T-helper 9 cell (primary cell): ENCODE measurements around the gene KANK4.
"Not testable (repeated sequence)": the region's sequence is repeated elsewhere in the genome, so short reads cannot be mapped to it uniquely, and the experiment has no call there.

ENCODE experiments used
- DNase-seq: peaks from one replicate; pipeline ENCODE4 v3.0.0-alpha.2; 2020

Gene KANK4

GRCh38 chr1:62234688-62235087, 84.5 kb downstream of the KANK4 start:
- DNase-seq = no peak

- no peak for DNase-seq
Measured at GRCh38 chr1:62233926-62234450, 85.2 kb downstream of the KANK4 start.

GRCh38 chr1:62232871-62233278, 86.4 kb downstream of the KANK4 start:
- no peak for DNase-seq

- DNase-seq = no peak
Measured at GRCh38 chr1:62230718-62231117, 88.5 kb downstream of the KANK4 start.

GRCh38 chr1:62229932-62230331, 89.3 kb downstream of the KANK4 start:
- no peak for DNase-seq

- DNase-seq = no peak
Measured at GRCh38 chr1:62229468-62229867, 89.8 kb downstream of the KANK4 start.

- DNase-seq = no peak
Measured at GRCh38 chr1:62228883-62229187, 90.4 kb downstream of the KANK4 start.

GRCh38 chr1:62228136-62228882, 90.9 kb downstream of the KANK4 start:
- DNase-seq = no peak

GRCh38 chr1:62227496-62227895, 91.7 kb downstream of the KANK4 start:
- no peak for DNase-seq

- DNase-seq = no peak
Measured at GRCh38 chr1:62224182-62224581, 95.1 kb downstream of the KANK4 start.

- no peak for DNase-seq
Measured at GRCh38 chr1:62222321-62222720, 96.9 kb downstream of the KANK4 start.

GRCh38 chr1:62221171-62221570, 98.1 kb downstream of the KANK4 start:
- DNase-seq = no peak

GRCh38 chr1:62220456-62220855, 98.8 kb downstream of the KANK4 start:
- DNase-seq = not testable (repeated sequence)

GRCh38 chr1:62218604-62219003, 100.6 kb downstream of the KANK4 start:
- no peak for DNase-seq

GRCh38 chr1:62213075-62213914, 105.9 kb downstream of the KANK4 start:
- DNase-seq = no peak

- DNase-seq = no peak
Measured at GRCh38 chr1:62212411-62212810, 106.8 kb downstream of the KANK4 start.

- no peak for DNase-seq
Measured at GRCh38 chr1:62210960-62211359, 108.3 kb downstream of the KANK4 start.

- DNase-seq = no peak
Measured at GRCh38 chr1:62209931-62210595, 109.2 kb downstream of the KANK4 start.

- DNase-seq = no peak
Measured at GRCh38 chr1:62208970-62209369, 110.3 kb downstream of the KANK4 start.

GRCh38 chr1:62208087-62208486, 111.1 kb downstream of the KANK4 start:
- DNase-seq = no peak

GRCh38 chr1:62207187-62207586, 112.0 kb downstream of the KANK4 start:
- no peak for DNase-seq

- no peak for DNase-seq
Measured at GRCh38 chr1:62198781-62199125, 120.5 kb downstream of the KANK4 start.

GRCh38 chr1:62198069-62198780, 121.0 kb downstream of the KANK4 start:
- DNase-seq = no peak
